Adrenal gland (tissue), 5 donors: ENCODE measurements around the gene HOMER1.

Source experiments
- POLR2A ChIP-seq, 2 donors: fragments of 450-650 bp; IDR thresholded peaks; one replicate each; pipeline ENCODE4 v1.6.1; 2017; ENCODE audit warnings: antibody characterized with exemption in 2 of 2, mild to moderate bottlenecking in 2 of 2, moderate library complexity in 1 of 2
- TF ChIP-seq, protein P1 (sequence below), 6 experiments: fragments of 450-650 bp in 4 of 6; fragments of 200-600 bp in 2 of 6; sonication (generic) in 1 of 6; IDR thresholded peaks; 1 replicate in 5 of 6; 2 replicates in 1 of 6; pipeline versions ENCODE4 v1.5.1 to v1.8.0; 2016 to 2021; ENCODE audit warnings: antibody characterized with exemption in 6 of 6, mild to moderate bottlenecking in 2 of 6, moderate library complexity in 1 of 6
- donor health status: DM: no; HTN: no; CAD: no.

DNA sequence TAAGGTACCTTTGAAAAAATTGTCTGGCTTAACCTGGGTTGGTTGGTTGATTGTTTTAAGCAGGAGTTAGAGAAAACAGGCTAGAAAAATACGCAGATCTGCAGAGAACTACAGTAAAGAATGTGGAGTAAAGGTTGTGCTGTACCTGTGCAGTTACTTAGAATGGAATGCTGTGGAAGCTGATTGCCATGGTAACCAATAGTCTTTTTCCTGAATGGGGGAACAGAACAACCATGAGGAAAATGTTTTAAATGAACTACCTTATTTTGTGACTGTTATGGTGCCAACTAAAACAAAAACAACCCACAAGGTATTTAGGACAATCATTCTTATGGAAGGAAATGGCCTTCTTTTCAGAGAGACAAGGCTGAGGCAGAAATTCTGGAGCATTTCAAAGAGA lies 4.8 kb upstream of the HOMER1 start:
- TF ChIP-seq, protein P1, sequence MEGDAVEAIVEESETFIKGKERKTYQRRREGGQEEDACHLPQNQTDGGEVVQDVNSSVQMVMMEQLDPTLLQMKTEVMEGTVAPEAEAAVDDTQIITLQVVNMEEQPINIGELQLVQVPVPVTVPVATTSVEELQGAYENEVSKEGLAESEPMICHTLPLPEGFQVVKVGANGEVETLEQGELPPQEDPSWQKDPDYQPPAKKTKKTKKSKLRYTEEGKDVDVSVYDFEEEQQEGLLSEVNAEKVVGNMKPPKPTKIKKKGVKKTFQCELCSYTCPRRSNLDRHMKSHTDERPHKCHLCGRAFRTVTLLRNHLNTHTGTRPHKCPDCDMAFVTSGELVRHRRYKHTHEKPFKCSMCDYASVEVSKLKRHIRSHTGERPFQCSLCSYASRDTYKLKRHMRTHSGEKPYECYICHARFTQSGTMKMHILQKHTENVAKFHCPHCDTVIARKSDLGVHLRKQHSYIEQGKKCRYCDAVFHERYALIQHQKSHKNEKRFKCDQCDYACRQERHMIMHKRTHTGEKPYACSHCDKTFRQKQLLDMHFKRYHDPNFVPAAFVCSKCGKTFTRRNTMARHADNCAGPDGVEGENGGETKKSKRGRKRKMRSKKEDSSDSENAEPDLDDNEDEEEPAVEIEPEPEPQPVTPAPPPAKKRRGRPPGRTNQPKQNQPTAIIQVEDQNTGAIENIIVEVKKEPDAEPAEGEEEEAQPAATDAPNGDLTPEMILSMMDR (IDR thresholded peaks at IDR 0.05) = no peak
- TF ChIP-seq POLR2A (IDR thresholded peaks at IDR 0.05) = no peak
